CD4-positive, alpha-beta memory T cell (primary cell): ENCODE data around the gene RPUSD3. TPM values are rescaled to one million over a fixed set of nuclear protein-coding genes. Genes with fewer than 3 reads are reported as not detected.

ENCODE experiments used
- CTCF ChIA-PET: fragments of 350-600 bp; sonication (Branson Sonifier 250); formaldehyde crosslinking; loops from one replicate; lab custom pipeline; 2021; ENCODE audit warnings: inconsistent platforms; ENCODE audit not compliant: partially characterized antibody; lab: Charles Lee
- POLR2A ChIA-PET: fragments of 350-600 bp; sonication (Branson Sonifier 250); formaldehyde crosslinking; loops from one replicate; lab custom pipeline; 2021; ENCODE audit not compliant: partially characterized antibody; lab: Charles Lee
- DNase-seq, 5 donors: peaks; one replicate each; pipeline versions ENCODE4 v3.0.0 to v3.0.0-alpha.2; 2020 to 2022; ENCODE audit warnings: mixed read lengths in 1 of 5
- H3K27ac ChIP-seq: one replicate; pipeline ENCODE4 v1.7.0; 2013; ENCODE audit warnings: low read depth, low read length
- H3K27me3 ChIP-seq: 2 replicates; pipeline ENCODE4 v1.7.0; 2013; ENCODE audit warnings: mild to moderate bottlenecking, low read length, moderate library complexity; ENCODE audit not compliant: insufficient read depth
- H3K36me3 ChIP-seq: 2 replicates; pipeline ENCODE4 v1.7.0; 2013; ENCODE audit warnings: mild to moderate bottlenecking, low read length, moderate library complexity; ENCODE audit not compliant: insufficient read depth
- H3K4me1 ChIP-seq: 2 replicates; pipeline ENCODE4 v1.7.0; 2013; ENCODE audit warnings: mild to moderate bottlenecking, low read length, moderate library complexity; ENCODE audit not compliant: insufficient read depth
- H3K4me3 ChIP-seq, 2 donors: one replicate each; pipeline ENCODE4 v1.7.0; 2013; ENCODE audit warnings: low read length in 2 of 2, mild to moderate bottlenecking in 1 of 2
- H3K9me3 ChIP-seq, 2 donors: one replicate each; pipeline ENCODE4 v1.7.0; 2013; ENCODE audit warnings: low read length in 2 of 2, control low read depth in 1 of 2; ENCODE audit not compliant: control insufficient read depth in 1 of 2
- H3K27ac Mint-ChIP-seq, 7 donors: one replicate each; pipeline ENCODE4 v1.8.0; 2020 to 2021; ENCODE audit warnings: mixed read lengths in 7 of 7, mild to moderate bottlenecking in 6 of 7, inconsistent platforms in 3 of 7, moderate library complexity in 3 of 7
- H3K27me3 Mint-ChIP-seq, 2 donors: one replicate each; pipeline ENCODE4 v1.8.0; 2020 to 2021; ENCODE audit warnings: mixed read lengths in 2 of 2
- H3K36me3 Mint-ChIP-seq, 2 donors: one replicate each; pipeline ENCODE4 v1.8.0; 2020 to 2021; ENCODE audit warnings: mixed read lengths in 2 of 2, inconsistent platforms in 1 of 2, mild to moderate bottlenecking in 1 of 2
- H3K4me1 Mint-ChIP-seq, 4 donors: one replicate each; pipeline ENCODE4 v1.8.0; 2020 to 2021; ENCODE audit warnings: mixed read lengths in 4 of 4, mild to moderate bottlenecking in 1 of 4
- H3K4me3 Mint-ChIP-seq, 8 donors: one replicate each; pipeline ENCODE4 v1.8.0; 2020 to 2021; ENCODE audit warnings: mixed read lengths in 8 of 8, mild to moderate bottlenecking in 7 of 8, moderate library complexity in 6 of 8, inconsistent platforms in 3 of 8
- H3K9me3 Mint-ChIP-seq, 8 donors: one replicate each; pipeline ENCODE4 v1.8.0; 2020 to 2021; ENCODE audit warnings: mixed read lengths in 8 of 8, mild to moderate bottlenecking in 5 of 8, inconsistent platforms in 3 of 8, moderate library complexity in 1 of 8
- intact Hi-C: fragments of 100-400 bp; cut with micrococcal nuclease; formaldehyde crosslinking; loops from one replicate; pipeline ENCODE4 v1.15.1; 2023
- polyA plus RNA-seq, 2 donors: library from polyadenylated mRNA; unstranded; fragments of 300-500 nt; fragmentation: Illumina TruSeq; gene quantifications; one replicate each; pipeline ENCODE4 v1.2.3, GENCODE V29; 2021
- total RNA-seq, 2 experiments: library from RNA; stranded (reverse); gene quantifications; one replicate each; pipeline ENCODE4 v1.2.3, GENCODE V29; 2021

Gene RPUSD3, protein sequence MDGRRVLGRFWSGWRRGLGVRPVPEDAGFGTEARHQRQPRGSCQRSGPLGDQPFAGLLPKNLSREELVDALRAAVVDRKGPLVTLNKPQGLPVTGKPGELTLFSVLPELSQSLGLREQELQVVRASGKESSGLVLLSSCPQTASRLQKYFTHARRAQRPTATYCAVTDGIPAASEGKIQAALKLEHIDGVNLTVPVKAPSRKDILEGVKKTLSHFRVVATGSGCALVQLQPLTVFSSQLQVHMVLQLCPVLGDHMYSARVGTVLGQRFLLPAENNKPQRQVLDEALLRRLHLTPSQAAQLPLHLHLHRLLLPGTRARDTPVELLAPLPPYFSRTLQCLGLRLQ
- total RNA-seq (10 to 100 TPM; 63.3 to 67.6 TPM), polyA plus RNA-seq (10 to 100 TPM; 55.2 to 68.4 TPM)

DNA sequence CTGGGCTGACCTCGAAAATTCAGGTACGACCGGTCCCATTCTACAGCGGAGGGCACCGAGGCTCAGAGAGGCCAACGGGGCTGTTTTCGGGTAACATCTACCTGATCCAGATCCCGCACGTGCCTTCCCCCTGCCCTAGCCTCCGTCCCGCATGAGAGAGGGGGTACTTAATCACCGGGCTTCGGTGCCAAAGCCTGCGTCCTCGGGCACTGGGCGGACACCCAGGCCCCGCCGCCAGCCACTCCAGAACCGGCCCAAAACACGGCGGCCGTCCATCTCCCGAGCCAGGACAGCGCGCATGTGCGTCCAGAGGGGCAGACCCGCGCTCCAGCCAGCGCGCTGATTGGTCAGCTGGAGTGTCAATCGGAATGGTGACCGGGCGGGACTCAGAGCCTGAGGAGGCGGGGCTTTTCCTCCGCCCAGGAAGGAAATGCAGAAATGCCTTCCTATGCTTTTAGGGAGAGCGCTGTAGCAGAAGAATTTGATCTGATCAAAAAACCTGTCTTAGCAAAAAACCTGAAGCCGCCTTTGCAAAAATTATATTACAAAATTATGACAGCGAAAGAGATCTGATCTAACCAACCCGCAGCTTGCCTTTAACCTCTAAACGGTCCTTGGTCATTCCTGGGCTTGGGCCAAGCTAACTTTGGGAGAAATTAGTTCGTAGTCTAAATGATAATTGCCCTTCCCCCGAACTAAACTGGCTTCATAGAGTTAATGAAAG is at the start of gene RPUSD3:
RPUSD3 (minus strand) TSS at position 294 of the 724 bp plus-strand sequence; CDS start at position 276, 18 bp downstream.
- peaks cover 10 to 36% (median 21%) of the 10 kb centered on the region in 4 donors for H3K4me1 Mint-ChIP-seq
- H3K36me3 Mint-ChIP-seq, result peaks cover 17 to 31% of the 10 kb centered on the region in 2 donors
- H3K27me3 Mint-ChIP-seq, result no peaks in the 10 kb centered on the region
- H3K27ac ChIP-seq, result peak within 1 kb of the TSS; percentile 65
- H3K4me3 Mint-ChIP-seq, result peak within 1 kb of the TSS; percentile 96 to 99 (median 97)
- H3K9me3 Mint-ChIP-seq, result peaks cover 0 to 2% (median 0%) of the 10 kb centered on the region in 8 donors
- no peaks in the 10 kb centered on the region for H3K27me3 ChIP-seq
- ChIA-PET POLR2A (interaction anchor here (0.6 to 3.2 kb wide), 18 partner anchors 9 to 447 kb away, joined by 3 to 20 read pairs (median 4); partner anchors contain the start of genes ARPC4, BRPF1, CRELD1 and EMC3), CTCF (interaction anchor here (0.5 to 0.9 kb wide), 4 partner anchors 10 to 494 kb away, joined by 3 to 5 read pairs (median 3); no protein-coding TSS in a partner anchor)
- peak within 1 kb of the TSS; percentile 80 to 92 for H3K4me3 ChIP-seq
- H3K9me3 ChIP-seq, result no peaks in the 10 kb centered on the region
- DNase-seq, result peak; percentile 92 to 98 (median 93)
- intact Hi-C loops, result loop anchor here (1.0 to 5.0 kb wide), 7 partner anchors 35 to 477 kb away; partner anchors contain the start of genes CRELD1, JAGN1, MTMR14 and SEC13
- H3K27ac Mint-ChIP-seq, result peak within 1 kb of the TSS; percentile 87 to 97 (median 92)
- peaks cover 18% of the 10 kb centered on the region for H3K36me3 ChIP-seq
- H3K4me1 ChIP-seq, result peaks cover 23% of the 10 kb centered on the region

DNA sequence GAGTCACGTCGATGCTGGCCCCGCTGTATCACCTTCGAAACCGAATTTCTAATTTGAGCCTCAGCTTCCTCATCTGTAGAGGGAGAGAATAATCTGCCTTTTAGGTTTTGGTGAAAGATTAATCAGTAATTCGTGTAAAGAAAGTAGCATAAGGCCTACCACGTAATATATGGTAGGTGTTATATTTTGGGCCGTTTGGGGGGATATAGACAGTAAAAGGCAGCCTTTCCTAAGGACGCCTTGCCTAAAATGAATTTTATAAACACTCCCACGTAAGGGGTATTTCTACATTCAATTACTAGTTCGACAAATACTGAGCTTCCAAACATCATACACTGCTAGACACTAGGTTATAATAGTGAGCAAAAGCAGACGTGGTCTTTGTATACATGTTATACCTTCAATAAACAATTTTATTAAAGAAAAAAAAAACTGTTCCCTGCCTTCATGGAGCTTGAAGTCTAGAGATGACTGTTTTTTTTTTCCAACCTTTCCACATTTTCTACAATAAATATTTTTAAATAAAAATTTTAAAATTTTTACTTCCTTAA is 47.3 kb upstream of the RPUSD3 start:
- Mint-ChIP-seq H3K4me3 (peak overlapping the region; percentile 94 to 100 (median 98)), H3K27ac (peak overlapping the region; percentile 99 to 100 (median 99)), H3K4me1 (peaks cover 24 to 51% (median 38%) of the 10 kb centered on the region in 4 donors), H3K27me3 (no peaks in the 10 kb centered on the region), H3K36me3 (peaks cover 24 to 38% of the 10 kb centered on the region in 2 donors), H3K9me3 (no peaks in the 10 kb centered on the region)
- Histone ChIP-seq H3K4me3 (peak overlapping the region; percentile 56 to 93), H3K9me3 (no peaks in the 10 kb centered on the region), H3K27ac (peak overlapping the region; percentile 100), H3K27me3 (no peaks in the 10 kb centered on the region), H3K36me3 (peaks cover 10% of the 10 kb centered on the region), H3K4me1 (peaks cover 39% of the 10 kb centered on the region)
- POLR2A ChIA-PET, result interaction anchor here (0.6 to 6.4 kb wide), 22 partner anchors 11 to 848 kb away, joined by 3 to 75 read pairs (median 6); partner anchors contain the start of genes ARPC4, BRPF1, CIDEC and CRELD1
- CTCF ChIA-PET, result interaction anchor here (1.3 to 3.8 kb wide), 7 partner anchors 9 to 431 kb away, joined by 4 to 23 read pairs (median 5); partner anchors contain the start of genes CRELD1 and SEC13
- DNase-seq, result no peak
- intact Hi-C loops, result loop anchor here (2.0 kb wide), 1 partner anchor 22 kb away; no protein-coding TSS in a partner anchor

- H3K27me3 Mint-ChIP-seq, result no peaks in the 10 kb centered on the region
- peak within 1 kb of the TSS; percentile 94 to 100 (median 98) for H3K4me3 Mint-ChIP-seq
- H3K36me3 Mint-ChIP-seq, result peaks cover 24 to 38% of the 10 kb centered on the region in 2 donors
- CTCF ChIA-PET, result interaction anchor here (0.7 to 3.8 kb wide), 8 partner anchors 23 to 636 kb away, joined by 3 to 23 read pairs (median 5); partner anchors contain the start of genes CRELD1 and SEC13
- Histone ChIP-seq H3K27me3 (no peaks in the 10 kb centered on the region), H3K27ac (peak within 1 kb of the TSS; percentile 100), H3K9me3 (no peaks in the 10 kb centered on the region), H3K4me3 (peak within 1 kb of the TSS; percentile 56 to 93), H3K4me1 (peaks cover 39% of the 10 kb centered on the region), H3K36me3 (peaks cover 10% of the 10 kb centered on the region)
- no peaks in the 10 kb centered on the region for H3K9me3 Mint-ChIP-seq
- DNase-seq, result peak; percentile 87 to 92 (median 89)
- intact Hi-C loops, result loop anchor here (1.0 to 2.0 kb wide), 10 partner anchors 22 to 493 kb away; partner anchors contain the start of genes CRELD1, EMC3, FANCD2 and MTMR14
- POLR2A ChIA-PET, result interaction anchor here (0.7 to 6.4 kb wide), 27 partner anchors 11 to 494 kb away, joined by 3 to 75 read pairs (median 5); partner anchors contain the start of genes ARPC4, BRPF1, CIDEC and CRELD1
- H3K4me1 Mint-ChIP-seq, result peaks cover 22 to 51% (median 34%) of the 10 kb centered on the region in 4 donors
- H3K27ac Mint-ChIP-seq, result peak within 1 kb of the TSS; percentile 99 to 100 (median 99)
Measured at GRCh38 chr3:9890249-9891071, 46.7 kb upstream of the RPUSD3 start, which contains the start of gene JAGN1. JAGN1 (plus strand) TSS chr3:9890610; CDS start chr3:9890723, 113 bp downstream.

DNA sequence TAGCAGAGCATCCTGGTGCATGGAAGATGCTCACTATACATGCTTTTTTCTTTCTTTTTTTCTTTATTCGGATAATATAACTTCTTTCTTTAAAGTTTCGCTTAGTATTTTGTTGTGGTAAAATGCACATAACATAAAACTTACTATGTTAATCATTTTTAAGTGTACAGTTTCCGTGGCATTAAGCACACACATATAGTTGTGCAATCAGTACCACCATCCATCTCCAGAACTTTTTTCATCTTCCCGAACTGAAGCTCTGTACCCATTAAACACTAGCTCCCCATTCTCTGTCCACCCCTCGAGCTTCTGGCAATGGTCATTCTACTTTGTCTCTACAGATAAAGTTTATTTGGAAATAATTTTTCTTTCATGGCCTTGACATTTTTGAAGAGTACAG is 45.6 kb upstream of the RPUSD3 start:
- intact Hi-C loops, result no loop called here
- Mint-ChIP-seq H3K27me3 (no peaks in the 10 kb centered on the region), H3K4me3 (peak overlapping the region in 5 of 8 donors; percentile 27 to 98 (median 96))

GRCh38 chr3:9888540-9888939 is 44.7 kb upstream of the RPUSD3 start:
- Mint-ChIP-seq H3K27ac (peak overlapping the region in 4 of 7 donors; percentile 42 to 99 (median 47)), H3K9me3 (no peaks in the 10 kb centered on the region)
- CTCF ChIA-PET, result interaction anchor here (3.8 kb wide), 1 partner anchor 25 kb away, joined by 16 read pairs; no protein-coding TSS in a partner anchor

More for the DNA sequence above, 45.6 kb upstream of the RPUSD3 start:
- H3K4me3 ChIP-seq, result no peak overlapping the region
- Mint-ChIP-seq H3K9me3 (no peaks in the 10 kb centered on the region), H3K36me3 (peaks cover 18 to 33% of the 10 kb centered on the region in 2 donors), H3K27ac (peak overlapping the region; percentile 30 to 100 (median 99)), H3K4me1 (peaks cover 17 to 45% (median 27%) of the 10 kb centered on the region in 4 donors)
- H3K4me1 ChIP-seq, result peaks cover 32% of the 10 kb centered on the region
- no peaks in the 10 kb centered on the region for H3K27me3 ChIP-seq
- H3K36me3 ChIP-seq, result peaks cover 10% of the 10 kb centered on the region
- H3K9me3 ChIP-seq, result no peaks in the 10 kb centered on the region
- POLR2A ChIA-PET, result interaction anchor here (0.8 to 6.4 kb wide), 13 partner anchors 12 to 359 kb away, joined by 3 to 75 read pairs (median 12); partner anchors contain the start of genes ARPC4, CRELD1, EMC3 and IL17RE
- CTCF ChIA-PET, result interaction anchor here (3.1 to 3.8 kb wide), 3 partner anchors 25 to 57 kb away, joined by 16 to 23 read pairs (median 16); partner anchors contain the start of gene CRELD1
- peak overlapping the region; percentile 100 for H3K27ac ChIP-seq
- DNase-seq, result no peak

More at GRCh38 chr3:9888540-9888939, 44.7 kb upstream of the RPUSD3 start:
- intact Hi-C loops, result no loop called here
- Mint-ChIP-seq H3K36me3 (peaks cover 11 to 26% of the 10 kb centered on the region in 2 donors), H3K27me3 (peaks cover 0 to 2% of the 10 kb centered on the region in 2 donors), H3K4me3 (peak overlapping the region in 2 of 8 donors; percentile 6 to 15), H3K4me1 (peaks cover 14 to 37% (median 20%) of the 10 kb centered on the region in 4 donors)
- no peak for DNase-seq
- H3K27ac ChIP-seq, result no peak overlapping the region
- peaks cover 8% of the 10 kb centered on the region for H3K36me3 ChIP-seq
- no peak overlapping the region for H3K4me3 ChIP-seq
- no peaks in the 10 kb centered on the region for H3K27me3 ChIP-seq
- no peaks in the 10 kb centered on the region for H3K9me3 ChIP-seq
- H3K4me1 ChIP-seq, result peaks cover 24% of the 10 kb centered on the region
- POLR2A ChIA-PET, result interaction anchor here (0.8 to 6.4 kb wide), 3 partner anchors 44 to 79 kb away, joined by 3 to 75 read pairs (median 7); partner anchors contain the start of gene CRELD1
